B cell (primary cell): ENCODE results near the gene AKR7A2. TPM values are rescaled to one million over a fixed set of nuclear protein-coding genes. Genes with fewer than 3 reads are reported as not detected.

ENCODE experiments used
- ATAC-seq: fragments of 200-7000 bp; cut with Tn5 transposase; one replicate; pipeline ENCODE4 v1.10.0; 2021; ENCODE audit warnings: low read depth, mild to moderate bottlenecking, moderate number of reproducible peaks, moderate library complexity
- CTCF ChIA-PET: fragments of 350-600 bp; sonication (Branson Sonifier 250); formaldehyde crosslinking; loops from one replicate; lab custom pipeline; 2021; ENCODE audit warnings: antibody characterized with exemption, inconsistent platforms; lab: Charles Lee
- POLR2A ChIA-PET: fragments of 350-600 bp; sonication (Branson Sonifier 250); formaldehyde crosslinking; loops from one replicate; lab custom pipeline; 2021; ENCODE audit warnings: antibody characterized with exemption; lab: Charles Lee
- DNase-seq: peaks from one replicate; pipeline ENCODE4 v3.0.0; 2013
- H2AFZ ChIP-seq: 2 replicates; pipeline ENCODE4 v1.6.1; 2012; ENCODE audit warnings: mild to moderate bottlenecking, low read depth, low read length; ENCODE audit not compliant: insufficient read depth, poor library complexity, severe bottlenecking
- H3K27ac ChIP-seq, 2 donors: 1 replicate in 1 of 2; 2 replicates in 1 of 2; pipeline ENCODE4 v1.5.1; 2012 to 2013; ENCODE audit warnings: low read length in 2 of 2, mild to moderate bottlenecking in 2 of 2, moderate library complexity in 1 of 2
- H3K27me3 ChIP-seq, 4 experiments: fragments of 200-600 bp in 1 of 4; sonication (generic) in 1 of 4; replicated peaks in 1 of 4; 1 replicate in 2 of 4; 2 replicates in 2 of 4; pipeline versions ENCODE4 v1.6.1 to v1.7.0; 2013 to 2016; ENCODE audit warnings: low read length in 3 of 4, mild to moderate bottlenecking in 2 of 4, mixed read lengths in 1 of 4, moderate library complexity in 1 of 4; ENCODE audit not compliant: insufficient read depth in 4 of 4, control insufficient read depth in 3 of 4; ENCODE audit errors: control extremely low read depth in 1 of 4
- H3K36me3 ChIP-seq, 2 experiments: replicated peaks in 1 of 2; 1 replicate in 1 of 2; 2 replicates in 1 of 2; pipeline versions ENCODE4 v1.6.1 to v1.7.1; 2013; ENCODE audit warnings: low read length in 1 of 2; ENCODE audit not compliant: insufficient read depth in 2 of 2, control insufficient read depth in 1 of 2; ENCODE audit errors: control extremely low read depth in 1 of 2, extremely low read depth in 1 of 2
- H3K4me1 ChIP-seq, 2 donors: fragments of 200-600 bp in 1 of 2; sonication (generic) in 1 of 2; 1 replicate in 1 of 2; 2 replicates in 1 of 2; pipeline versions ENCODE4 v1.5.1 to v1.6.1; 2013 to 2017; ENCODE audit warnings: low read length in 2 of 2; ENCODE audit not compliant: control insufficient read depth in 2 of 2, insufficient read depth in 2 of 2
- H3K4me2 ChIP-seq: replicated peaks from 2 replicates; pipeline ENCODE3; 2012; ENCODE audit warnings: mild to moderate bottlenecking, low read depth, low read length; ENCODE audit not compliant: poor library complexity, severe bottlenecking
- H3K4me3 ChIP-seq, 5 experiments: fragments of 200-600 bp in 1 of 5; sonication (generic) in 1 of 5; 1 replicate in 3 of 5; 2 replicates in 2 of 5; pipeline versions ENCODE4 v1.5.1 to v1.7.0; 2011 to 2016; ENCODE audit warnings: low read length in 4 of 5, mild to moderate bottlenecking in 4 of 5, low read depth in 2 of 5, control low read depth in 1 of 5, moderate library complexity in 1 of 5; ENCODE audit not compliant: insufficient read depth in 1 of 5; ENCODE audit errors: control extremely low read depth in 1 of 5, extremely low read depth in 1 of 5
- H3K79me2 ChIP-seq: fragments of 200-600 bp; sonication (generic); one replicate; pipeline ENCODE4 v1.6.0; 2016; ENCODE audit warnings: low read length; ENCODE audit not compliant: control insufficient read depth, insufficient read depth
- H3K9ac ChIP-seq: fragments of 200-600 bp; sonication (generic); 2 replicates; pipeline ENCODE4 v1.6.1; 2017; ENCODE audit warnings: mild to moderate bottlenecking, low read length, moderate library complexity
- H3K9me3 ChIP-seq, 3 donors: one replicate each; pipeline versions ENCODE4 v1.6.1 to v1.7.1; 2013; ENCODE audit warnings: low read length in 2 of 3; ENCODE audit not compliant: control insufficient read depth in 2 of 3, insufficient read depth in 1 of 3; ENCODE audit errors: control extremely low read depth in 1 of 3
- H4K20me1 ChIP-seq: 2 replicates; pipeline ENCODE4 v1.6.0; 2012; ENCODE audit warnings: mild to moderate bottlenecking, low read length; ENCODE audit not compliant: insufficient read depth, control insufficient read depth, poor library complexity, severe bottlenecking
- H3K27ac Mint-ChIP-seq: one replicate; pipeline ENCODE4 v1.8.0; 2021; ENCODE audit warnings: mixed read lengths
- H3K27me3 Mint-ChIP-seq: one replicate; pipeline ENCODE4 v1.8.0; 2021; ENCODE audit warnings: mixed read lengths
- H3K4me1 Mint-ChIP-seq: one replicate; pipeline ENCODE4 v1.8.0; 2021; ENCODE audit warnings: mixed read lengths
- H3K4me3 Mint-ChIP-seq: one replicate; pipeline ENCODE4 v1.8.0; 2021; ENCODE audit warnings: mixed read lengths
- H3K9me3 Mint-ChIP-seq: one replicate; pipeline ENCODE4 v1.8.0; 2022; ENCODE audit warnings: mixed read lengths; ENCODE audit not compliant: insufficient read depth
- EZH2 ChIP-seq: IDR thresholded peaks from 2 replicates; pipeline ENCODE4 v1.6.1; 2012; ENCODE audit warnings: borderline replicate concordance, low read depth, mild to moderate bottlenecking, moderate library complexity, low read length; ENCODE audit not compliant: insufficient read depth, poor library complexity, severe bottlenecking
- WGBS: methylation state at CpG from one replicate; pipeline ENCODE4 v1.1.5; 2013; ENCODE audit warnings: missing lambda C conversion rate; ENCODE audit not compliant: insufficient coverage; 5-methylcytosine and 5-hydroxymethylcytosine counted together
- intact Hi-C: fragments of 100-400 bp; cut with micrococcal nuclease; formaldehyde crosslinking; loops from one replicate; pipeline ENCODE4 v1.10.0; 2022
- polyA plus RNA-seq: library from polyadenylated mRNA; depleted of rRNA; stranded (reverse); fragments of >200 nt; gene quantifications from 2 replicates; pipeline ENCODE4 v1.2.3, GENCODE V29; 2012
- total RNA-seq, 2 donors: library from RNA; stranded (reverse); fragments of 120-200 nt in 1 of 2; gene quantifications; 1 replicate in 1 of 2; 2 replicates in 1 of 2; pipeline versions ENCODE4 v1.2.3 to v1.2.4, GENCODE V29; 2013 to 2022
- TF ChIP-seq, protein P1 (sequence below): fragments of 200-600 bp; IDR thresholded peaks from one replicate; pipeline ENCODE4 v1.8.0; 2022; ENCODE audit warnings: antibody characterized with exemption, mild to moderate bottlenecking

The AKR7A2 gene
- total and polyA plus RNA-seq, 2 donors (not counting 1 experiment from before 2014, with no cell fraction given): 23.7 to 32.1 TPM

DNA sequence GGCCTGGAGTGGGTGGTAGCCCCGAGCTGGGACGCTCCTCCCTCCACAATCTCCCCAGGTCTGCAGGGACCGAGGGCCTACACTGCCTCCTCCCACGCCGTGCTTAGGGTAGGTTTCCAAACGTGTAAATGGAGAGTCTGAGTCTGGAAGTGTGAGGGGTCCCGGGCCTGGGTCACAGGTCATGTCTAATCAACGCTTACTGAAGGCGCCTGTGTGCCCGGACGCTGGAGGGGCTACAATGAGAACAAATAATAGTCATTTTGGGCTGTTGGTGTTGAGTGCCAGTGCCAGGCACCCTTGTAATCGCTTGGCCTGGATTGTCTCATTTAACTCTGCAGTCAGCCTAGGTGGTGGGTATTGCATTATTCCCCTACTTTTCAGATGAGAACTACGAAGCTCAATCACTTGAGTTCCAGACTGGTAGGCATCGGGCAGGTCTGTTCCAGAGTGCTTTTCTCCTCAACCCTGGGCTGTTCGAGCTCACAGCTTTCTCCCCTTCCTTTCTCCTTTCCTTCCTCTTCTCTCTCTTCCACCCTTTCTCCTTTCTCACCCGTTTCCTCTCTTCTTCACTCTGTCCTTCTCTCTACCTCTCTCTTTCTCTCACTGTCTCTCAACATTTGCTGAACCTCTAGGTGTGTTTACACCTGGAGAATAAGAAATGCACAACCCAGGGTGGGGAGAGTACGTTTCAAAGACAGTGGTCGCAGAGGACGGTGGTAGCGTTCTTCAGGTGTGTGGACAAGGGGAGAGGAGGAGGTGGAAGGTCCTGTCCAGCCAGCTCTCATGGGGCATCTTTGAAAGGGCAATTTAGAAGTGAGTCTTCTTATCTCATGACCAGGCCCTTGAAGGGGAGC lies 1.1 kb upstream of the AKR7A2 start:
- Mint-ChIP-seq H3K4me3 (peak overlapping the region; percentile 74), H3K27me3 (no peaks in the 10 kb centered on the region), H3K4me1 (peaks cover 64% of the 10 kb centered on the region), H3K9me3 (no peaks in the 10 kb centered on the region), H3K27ac (peak overlapping the region; percentile 73)
- Histone ChIP-seq H3K36me3 (peaks cover 0 to 5% of the 10 kb centered on the region in 2 experiments), H3K4me1 (peaks cover 62 to 65% of the 10 kb centered on the region in 2 donors), H3K79me2 (peaks cover 17% of the 10 kb centered on the region), H3K9ac (peak overlapping the region; percentile 93), H3K9me3 (no peaks in the 10 kb centered on the region), H3K27ac (peak overlapping the region; percentile 65 to 90), H3K27me3 (no peaks in the 10 kb centered on the region), H3K4me3 (peak overlapping the region; percentile 16 to 91 (median 79)), H3K4me2 (peak overlapping the region; percentile 95), H4K20me1 (peaks cover 19% of the 10 kb centered on the region), H2AFZ (peak overlapping the region; percentile 97)
- intact Hi-C loops: loop anchor here (1.0 to 5.0 kb wide), 6 partner anchors 25 to 284 kb away; partner anchors contain the start of genes AKR7A3, EMC1, MRTO4 and UBR4
- no peak for TF ChIP-seq EZH2
- TF ChIP-seq, protein P1, sequence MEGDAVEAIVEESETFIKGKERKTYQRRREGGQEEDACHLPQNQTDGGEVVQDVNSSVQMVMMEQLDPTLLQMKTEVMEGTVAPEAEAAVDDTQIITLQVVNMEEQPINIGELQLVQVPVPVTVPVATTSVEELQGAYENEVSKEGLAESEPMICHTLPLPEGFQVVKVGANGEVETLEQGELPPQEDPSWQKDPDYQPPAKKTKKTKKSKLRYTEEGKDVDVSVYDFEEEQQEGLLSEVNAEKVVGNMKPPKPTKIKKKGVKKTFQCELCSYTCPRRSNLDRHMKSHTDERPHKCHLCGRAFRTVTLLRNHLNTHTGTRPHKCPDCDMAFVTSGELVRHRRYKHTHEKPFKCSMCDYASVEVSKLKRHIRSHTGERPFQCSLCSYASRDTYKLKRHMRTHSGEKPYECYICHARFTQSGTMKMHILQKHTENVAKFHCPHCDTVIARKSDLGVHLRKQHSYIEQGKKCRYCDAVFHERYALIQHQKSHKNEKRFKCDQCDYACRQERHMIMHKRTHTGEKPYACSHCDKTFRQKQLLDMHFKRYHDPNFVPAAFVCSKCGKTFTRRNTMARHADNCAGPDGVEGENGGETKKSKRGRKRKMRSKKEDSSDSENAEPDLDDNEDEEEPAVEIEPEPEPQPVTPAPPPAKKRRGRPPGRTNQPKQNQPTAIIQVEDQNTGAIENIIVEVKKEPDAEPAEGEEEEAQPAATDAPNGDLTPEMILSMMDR: no peak
- ChIA-PET POLR2A (no interaction called here), CTCF (interaction anchor here (0.7 to 1.2 kb wide), 2 partner anchors 25 to 284 kb away, joined by 3 read pairs; partner anchors contain the start of gene AKR7A3)
- WGBS: 47% methylated on average over 18 of the region's 20 CpGs
- DNase-seq (peak; percentile 53), ATAC-seq (no peak)

DNA sequence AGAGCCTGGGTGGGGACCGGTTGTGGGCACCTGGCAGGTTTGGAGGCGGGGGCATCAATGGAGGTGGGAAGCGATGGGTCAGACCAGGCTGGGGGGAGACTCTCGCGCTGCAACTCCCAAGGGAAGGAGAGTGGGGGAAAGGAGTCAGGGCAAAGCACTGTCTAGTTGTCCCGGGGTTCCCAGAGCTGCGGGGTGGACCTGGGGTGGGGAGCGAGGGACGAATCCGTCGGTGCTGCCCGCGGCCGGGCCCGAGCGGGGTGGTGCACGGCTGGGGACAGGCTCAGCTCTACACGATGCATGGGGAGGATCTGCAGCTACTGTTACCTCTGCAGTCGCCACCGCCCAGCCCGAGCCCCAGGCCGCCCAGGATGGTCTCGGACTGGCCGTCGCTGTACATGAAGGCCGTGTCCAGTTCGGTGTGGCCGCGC lies 427 bp downstream of the AKR7A2 start:
- Histone ChIP-seq H3K9ac (peak overlapping the region; percentile 93), H3K4me1 (peaks cover 49 to 51% of the 10 kb centered on the region in 2 donors), H3K79me2 (peaks cover 16% of the 10 kb centered on the region), H3K27ac (peak overlapping the region in 1 of 2 donors; percentile 48), H2AFZ (peak overlapping the region; percentile 97), H3K4me3 (peak overlapping the region; percentile 26 to 91 (median 79)), H3K4me2 (peak overlapping the region; percentile 95), H3K36me3 (peaks cover 0 to 13% of the 10 kb centered on the region in 2 experiments), H3K27me3 (no peaks in the 10 kb centered on the region), H3K9me3 (no peaks in the 10 kb centered on the region), H4K20me1 (peaks cover 19% of the 10 kb centered on the region)
- no peaks in the 10 kb centered on the region for H3K9me3 Mint-ChIP-seq
- no peak for TF ChIP-seq EZH2
- TF ChIP-seq, protein P1: no peak
- CTCF ChIA-PET: no interaction called here
- DNase-seq (no peak), ATAC-seq (no peak)
- peaks cover 52% of the 10 kb centered on the region for H3K4me1 Mint-ChIP-seq
- H3K27me3 Mint-ChIP-seq: no peaks in the 10 kb centered on the region
- under 1% methylated on average over 29 of the region's 29 CpGs for WGBS
- intact Hi-C loops: loop anchor here (5.0 kb wide), 1 partner anchor 166 kb away; no protein-coding TSS in a partner anchor
- POLR2A ChIA-PET: no interaction called here
- H3K4me3 Mint-ChIP-seq: peak overlapping the region; percentile 88
- H3K27ac Mint-ChIP-seq: peak overlapping the region; percentile 75
